ENCODE measurements around the gene PTGR3.

- TF ChIP-seq CTCF (IDR thresholded peaks at IDR 0.05): no peak
- no peak for TF ChIP-seq EP300 (IDR thresholded peaks at IDR 0.05)
These were observed 3.2 kb upstream of the PTGR3 start for GRCh38 chr18:75211953-75212750.

All from gastroesophageal sphincter (tissue), 3 donors.